B cell (primary cell): Measurements from ENCODE around the gene SLC1A1. TPM values are rescaled to one million over a fixed set of nuclear protein-coding genes. Genes with fewer than 3 reads are reported as not detected.

Experiments used
- ATAC-seq: fragments of 200-7000 bp; cut with Tn5 transposase; one replicate; pipeline ENCODE4 v1.10.0; 2021; ENCODE audit warnings: low read depth, mild to moderate bottlenecking, moderate number of reproducible peaks, moderate library complexity
- CTCF ChIA-PET: fragments of 350-600 bp; sonication (Branson Sonifier 250); formaldehyde crosslinking; loops from one replicate; lab custom pipeline; 2021; ENCODE audit warnings: antibody characterized with exemption, inconsistent platforms; lab: Charles Lee
- POLR2A ChIA-PET: fragments of 350-600 bp; sonication (Branson Sonifier 250); formaldehyde crosslinking; loops from one replicate; lab custom pipeline; 2021; ENCODE audit warnings: antibody characterized with exemption; lab: Charles Lee
- DNase-seq: peaks from one replicate; pipeline ENCODE4 v3.0.0; 2013
- H2AFZ ChIP-seq: 2 replicates; pipeline ENCODE4 v1.6.1; 2012; ENCODE audit warnings: mild to moderate bottlenecking, low read depth, low read length; ENCODE audit not compliant: insufficient read depth, poor library complexity, severe bottlenecking
- H3K27ac ChIP-seq, 2 donors: 1 replicate in 1 of 2; 2 replicates in 1 of 2; pipeline ENCODE4 v1.5.1; 2012 to 2013; ENCODE audit warnings: low read length in 2 of 2, mild to moderate bottlenecking in 2 of 2, moderate library complexity in 1 of 2
- H3K27me3 ChIP-seq, 4 experiments: fragments of 200-600 bp in 1 of 4; sonication (generic) in 1 of 4; replicated peaks in 1 of 4; 1 replicate in 2 of 4; 2 replicates in 2 of 4; pipeline versions ENCODE4 v1.6.1 to v1.7.0; 2013 to 2016; ENCODE audit warnings: low read length in 3 of 4, mild to moderate bottlenecking in 2 of 4, mixed read lengths in 1 of 4, moderate library complexity in 1 of 4; ENCODE audit not compliant: insufficient read depth in 4 of 4, control insufficient read depth in 3 of 4; ENCODE audit errors: control extremely low read depth in 1 of 4
- H3K36me3 ChIP-seq, 2 experiments: replicated peaks in 1 of 2; 1 replicate in 1 of 2; 2 replicates in 1 of 2; pipeline versions ENCODE4 v1.6.1 to v1.7.1; 2013; ENCODE audit warnings: low read length in 1 of 2; ENCODE audit not compliant: insufficient read depth in 2 of 2, control insufficient read depth in 1 of 2; ENCODE audit errors: control extremely low read depth in 1 of 2, extremely low read depth in 1 of 2
- H3K4me1 ChIP-seq, 2 donors: fragments of 200-600 bp in 1 of 2; sonication (generic) in 1 of 2; 1 replicate in 1 of 2; 2 replicates in 1 of 2; pipeline versions ENCODE4 v1.5.1 to v1.6.1; 2013 to 2017; ENCODE audit warnings: low read length in 2 of 2; ENCODE audit not compliant: control insufficient read depth in 2 of 2, insufficient read depth in 2 of 2
- H3K4me2 ChIP-seq: replicated peaks from 2 replicates; pipeline ENCODE3; 2012; ENCODE audit warnings: mild to moderate bottlenecking, low read depth, low read length; ENCODE audit not compliant: poor library complexity, severe bottlenecking
- H3K4me3 ChIP-seq, 5 experiments: fragments of 200-600 bp in 1 of 5; sonication (generic) in 1 of 5; 1 replicate in 3 of 5; 2 replicates in 2 of 5; pipeline versions ENCODE4 v1.5.1 to v1.7.0; 2011 to 2016; ENCODE audit warnings: low read length in 4 of 5, mild to moderate bottlenecking in 4 of 5, low read depth in 2 of 5, control low read depth in 1 of 5, moderate library complexity in 1 of 5; ENCODE audit not compliant: insufficient read depth in 1 of 5; ENCODE audit errors: control extremely low read depth in 1 of 5, extremely low read depth in 1 of 5
- H3K79me2 ChIP-seq: fragments of 200-600 bp; sonication (generic); one replicate; pipeline ENCODE4 v1.6.0; 2016; ENCODE audit warnings: low read length; ENCODE audit not compliant: control insufficient read depth, insufficient read depth
- H3K9ac ChIP-seq: fragments of 200-600 bp; sonication (generic); 2 replicates; pipeline ENCODE4 v1.6.1; 2017; ENCODE audit warnings: mild to moderate bottlenecking, low read length, moderate library complexity
- H3K9me3 ChIP-seq, 3 donors: one replicate each; pipeline versions ENCODE4 v1.6.1 to v1.7.1; 2013; ENCODE audit warnings: low read length in 2 of 3; ENCODE audit not compliant: control insufficient read depth in 2 of 3, insufficient read depth in 1 of 3; ENCODE audit errors: control extremely low read depth in 1 of 3
- H4K20me1 ChIP-seq: 2 replicates; pipeline ENCODE4 v1.6.0; 2012; ENCODE audit warnings: mild to moderate bottlenecking, low read length; ENCODE audit not compliant: insufficient read depth, control insufficient read depth, poor library complexity, severe bottlenecking
- H3K27ac Mint-ChIP-seq: one replicate; pipeline ENCODE4 v1.8.0; 2021; ENCODE audit warnings: mixed read lengths
- H3K27me3 Mint-ChIP-seq: one replicate; pipeline ENCODE4 v1.8.0; 2021; ENCODE audit warnings: mixed read lengths
- H3K4me1 Mint-ChIP-seq: one replicate; pipeline ENCODE4 v1.8.0; 2021; ENCODE audit warnings: mixed read lengths
- H3K4me3 Mint-ChIP-seq: one replicate; pipeline ENCODE4 v1.8.0; 2021; ENCODE audit warnings: mixed read lengths
- H3K9me3 Mint-ChIP-seq: one replicate; pipeline ENCODE4 v1.8.0; 2022; ENCODE audit warnings: mixed read lengths; ENCODE audit not compliant: insufficient read depth
- CTCF ChIP-seq: fragments of 200-600 bp; IDR thresholded peaks from one replicate; pipeline ENCODE4 v1.8.0; 2022; ENCODE audit warnings: antibody characterized with exemption, mild to moderate bottlenecking
- EZH2 ChIP-seq: IDR thresholded peaks from 2 replicates; pipeline ENCODE4 v1.6.1; 2012; ENCODE audit warnings: borderline replicate concordance, low read depth, mild to moderate bottlenecking, moderate library complexity, low read length; ENCODE audit not compliant: insufficient read depth, poor library complexity, severe bottlenecking
- WGBS: methylation state at CpG from one replicate; pipeline ENCODE4 v1.1.5; 2013; ENCODE audit warnings: missing lambda C conversion rate; ENCODE audit not compliant: insufficient coverage; 5-methylcytosine and 5-hydroxymethylcytosine counted together
- intact Hi-C: fragments of 100-400 bp; cut with micrococcal nuclease; formaldehyde crosslinking; loops from one replicate; pipeline ENCODE4 v1.10.0; 2022
- polyA plus RNA-seq: library from polyadenylated mRNA; depleted of rRNA; stranded (reverse); fragments of >200 nt; gene quantifications from 2 replicates; pipeline ENCODE4 v1.2.3, GENCODE V29; 2012
- total RNA-seq, 2 donors: library from RNA; stranded (reverse); fragments of 120-200 nt in 1 of 2; gene quantifications; 1 replicate in 1 of 2; 2 replicates in 1 of 2; pipeline versions ENCODE4 v1.2.3 to v1.2.4, GENCODE V29; 2013 to 2022

The SLC1A1 gene
- total and polyA plus RNA-seq, 2 donors (not counting 1 experiment from before 2014, with no cell fraction given) = 0.10 to 0.54 TPM

- ChIA-PET CTCF (no interaction called here), POLR2A (no interaction called here)
- H3K79me2 ChIP-seq = no peaks in the 10 kb centered on the region
- Mint-ChIP-seq H3K4me1 (no peaks in the 10 kb centered on the region), H3K9me3 (no peaks in the 10 kb centered on the region), H3K27ac (no peak overlapping the region), H3K4me3 (no peak overlapping the region), H3K27me3 (no peaks in the 10 kb centered on the region)
- DNase-seq (no peak), ATAC-seq (no peak)
- intact Hi-C loops = no loop called here
- H3K27me3 ChIP-seq = no peaks in the 10 kb centered on the region
- H4K20me1 ChIP-seq = no peaks in the 10 kb centered on the region
- H2AFZ ChIP-seq = no peak overlapping the region
- H3K4me1 ChIP-seq = no peaks in the 10 kb centered on the region
- H3K4me3 ChIP-seq = no peak overlapping the region
- WGBS = 100% methylated on average over 2 of the region's 4 CpGs
- H3K9me3 ChIP-seq = peaks cover 0 to 12% (median 0%) of the 10 kb centered on the region in 3 donors
- H3K27ac ChIP-seq = no peak overlapping the region
- no peaks in the 10 kb centered on the region for H3K36me3 ChIP-seq
- TF ChIP-seq CTCF = no peak
- TF ChIP-seq EZH2 = no peak
- H3K9ac ChIP-seq = no peak overlapping the region
- H3K4me2 ChIP-seq = no peak overlapping the region
Measured at GRCh38 chr9:4538621-4539020, 48.4 kb downstream of the SLC1A1 start.

DNA sequence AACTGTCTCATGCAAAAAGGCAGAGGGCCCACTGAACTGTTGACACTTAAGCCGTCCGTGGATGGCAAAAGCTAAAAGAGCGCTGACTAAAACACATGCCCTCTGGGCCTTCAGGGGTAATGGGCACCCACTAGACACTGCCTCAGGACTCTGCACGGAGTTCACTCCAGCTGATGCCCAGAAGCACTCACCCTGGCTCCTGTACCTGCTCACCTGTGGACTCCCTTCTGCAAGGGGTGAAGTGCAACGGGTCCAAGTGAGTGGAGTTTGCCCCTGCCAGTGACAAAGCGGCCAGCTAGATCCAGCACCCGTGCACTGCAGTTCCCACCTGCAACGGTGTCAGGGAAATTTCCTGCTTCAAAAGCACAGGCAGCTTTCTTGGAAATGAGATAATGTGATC is 50.2 kb downstream of the SLC1A1 start:
- no peaks in the 10 kb centered on the region for H3K4me1 Mint-ChIP-seq
- no peak overlapping the region for H3K4me3 Mint-ChIP-seq
- H3K27ac ChIP-seq = no peak overlapping the region
- H3K27me3 ChIP-seq = no peaks in the 10 kb centered on the region
- no peaks in the 10 kb centered on the region for H3K9me3 Mint-ChIP-seq
- CTCF ChIA-PET = no interaction called here
- H3K9ac ChIP-seq = no peak overlapping the region
- no peaks in the 10 kb centered on the region for H3K27me3 Mint-ChIP-seq
- POLR2A ChIA-PET = no interaction called here
- DNase-seq (no peak), ATAC-seq (no peak)
- no peak for TF ChIP-seq EZH2
- WGBS = over 99% methylated on average over 8 of the region's 8 CpGs
- peaks cover 0 to 12% (median 0%) of the 10 kb centered on the region in 3 donors for H3K9me3 ChIP-seq
- no peaks in the 10 kb centered on the region for H3K79me2 ChIP-seq
- H3K4me2 ChIP-seq = no peak overlapping the region
- no peak overlapping the region for H3K27ac Mint-ChIP-seq
- no peaks in the 10 kb centered on the region for H3K4me1 ChIP-seq
- H3K36me3 ChIP-seq = no peaks in the 10 kb centered on the region
- intact Hi-C loops = no loop called here
- H2AFZ ChIP-seq = no peak overlapping the region
- H4K20me1 ChIP-seq = no peaks in the 10 kb centered on the region
- H3K4me3 ChIP-seq = no peak overlapping the region
